Uterus (tissue), 2 donors: ENCODE data around the gene CCDC34.

Experiments used
- POLR2A ChIP-seq, 2 donors: fragments of 450-650 bp; IDR thresholded peaks; one replicate each; pipeline ENCODE4 v1.6.1; 2016; ENCODE audit warnings: antibody characterized with exemption in 2 of 2, mild to moderate bottlenecking in 1 of 2, moderate library complexity in 1 of 2
- TF ChIP-seq, protein P1 (sequence below), 4 experiments: fragments of 200-600 bp in 2 of 4; fragments of 450-650 bp in 2 of 4; sonication (generic) in 2 of 4; IDR thresholded peaks; one replicate each; pipeline ENCODE4 v1.5.1; 2016 to 2019; ENCODE audit warnings: antibody characterized with exemption in 4 of 4, mild to moderate bottlenecking in 2 of 4, moderate library complexity in 1 of 4

DNA sequence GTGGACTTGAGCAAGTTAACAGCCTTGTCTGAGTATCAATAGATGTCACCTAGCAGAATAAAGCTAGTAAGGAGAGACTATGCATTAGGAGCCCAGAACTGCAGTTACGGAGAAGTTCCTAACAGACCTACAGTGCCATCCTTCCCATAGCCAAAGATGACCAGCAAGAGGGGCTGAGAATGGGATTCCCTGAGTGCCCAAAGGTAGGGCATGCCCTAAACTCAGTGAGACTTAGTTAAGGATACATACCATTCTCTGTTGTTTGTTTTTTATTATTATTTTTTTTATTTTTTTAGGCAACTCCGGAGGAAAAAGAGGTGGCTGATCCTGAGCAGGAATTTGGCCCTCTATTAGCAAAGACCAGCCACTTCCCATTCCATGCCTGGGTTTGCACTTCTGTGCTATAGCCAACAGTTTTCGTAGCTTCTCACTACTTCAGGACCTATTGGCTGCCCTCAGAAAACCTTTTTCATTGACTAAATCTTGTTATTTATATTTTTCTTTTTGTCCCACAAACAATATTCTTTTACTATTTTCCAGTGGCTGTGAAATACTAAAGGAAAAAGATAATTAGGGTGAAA is 33.3 kb upstream of the CCDC34 start:
- TF ChIP-seq, protein P1, sequence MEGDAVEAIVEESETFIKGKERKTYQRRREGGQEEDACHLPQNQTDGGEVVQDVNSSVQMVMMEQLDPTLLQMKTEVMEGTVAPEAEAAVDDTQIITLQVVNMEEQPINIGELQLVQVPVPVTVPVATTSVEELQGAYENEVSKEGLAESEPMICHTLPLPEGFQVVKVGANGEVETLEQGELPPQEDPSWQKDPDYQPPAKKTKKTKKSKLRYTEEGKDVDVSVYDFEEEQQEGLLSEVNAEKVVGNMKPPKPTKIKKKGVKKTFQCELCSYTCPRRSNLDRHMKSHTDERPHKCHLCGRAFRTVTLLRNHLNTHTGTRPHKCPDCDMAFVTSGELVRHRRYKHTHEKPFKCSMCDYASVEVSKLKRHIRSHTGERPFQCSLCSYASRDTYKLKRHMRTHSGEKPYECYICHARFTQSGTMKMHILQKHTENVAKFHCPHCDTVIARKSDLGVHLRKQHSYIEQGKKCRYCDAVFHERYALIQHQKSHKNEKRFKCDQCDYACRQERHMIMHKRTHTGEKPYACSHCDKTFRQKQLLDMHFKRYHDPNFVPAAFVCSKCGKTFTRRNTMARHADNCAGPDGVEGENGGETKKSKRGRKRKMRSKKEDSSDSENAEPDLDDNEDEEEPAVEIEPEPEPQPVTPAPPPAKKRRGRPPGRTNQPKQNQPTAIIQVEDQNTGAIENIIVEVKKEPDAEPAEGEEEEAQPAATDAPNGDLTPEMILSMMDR (IDR thresholded peaks at IDR 0.05): no peak
- no peak for TF ChIP-seq POLR2A (IDR thresholded peaks at IDR 0.05)
